ENCODE data around the gene NUMB. TPM values are rescaled to one million over a fixed set of nuclear protein-coding genes. Genes with fewer than 3 reads are reported as not detected.

NUMB gene
- polyA plus RNA-seq, 1 experiment = 131 TPM

DNA sequence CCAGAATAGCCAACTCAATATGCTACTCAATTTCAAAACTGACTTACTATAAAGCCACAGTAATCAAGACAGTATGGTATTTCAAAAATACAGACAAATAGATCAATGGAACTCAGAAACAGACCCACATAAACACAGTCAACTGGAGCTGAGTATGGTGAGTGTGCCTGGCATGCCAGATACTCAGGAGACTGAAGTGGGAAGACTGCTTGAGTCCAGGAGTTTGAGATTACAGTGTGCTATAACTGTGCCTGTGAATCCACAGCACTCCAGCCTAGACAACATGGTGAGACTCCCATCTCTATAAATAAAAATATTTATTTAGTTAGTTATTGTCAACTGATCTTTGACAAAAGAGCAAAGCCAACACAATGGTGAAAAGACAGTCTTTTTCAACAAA is 81.8 kb downstream of the NUMB start:
- ChIA-PET CTCF (no interaction called here), POLR2A (no interaction called here)
- no peaks in the 10 kb centered on the region for H3K27me3 ChIP-seq (ENCODE audit: control insufficient read depth, insufficient read depth, low read length)
- TF ChIP-seq, protein P1, sequence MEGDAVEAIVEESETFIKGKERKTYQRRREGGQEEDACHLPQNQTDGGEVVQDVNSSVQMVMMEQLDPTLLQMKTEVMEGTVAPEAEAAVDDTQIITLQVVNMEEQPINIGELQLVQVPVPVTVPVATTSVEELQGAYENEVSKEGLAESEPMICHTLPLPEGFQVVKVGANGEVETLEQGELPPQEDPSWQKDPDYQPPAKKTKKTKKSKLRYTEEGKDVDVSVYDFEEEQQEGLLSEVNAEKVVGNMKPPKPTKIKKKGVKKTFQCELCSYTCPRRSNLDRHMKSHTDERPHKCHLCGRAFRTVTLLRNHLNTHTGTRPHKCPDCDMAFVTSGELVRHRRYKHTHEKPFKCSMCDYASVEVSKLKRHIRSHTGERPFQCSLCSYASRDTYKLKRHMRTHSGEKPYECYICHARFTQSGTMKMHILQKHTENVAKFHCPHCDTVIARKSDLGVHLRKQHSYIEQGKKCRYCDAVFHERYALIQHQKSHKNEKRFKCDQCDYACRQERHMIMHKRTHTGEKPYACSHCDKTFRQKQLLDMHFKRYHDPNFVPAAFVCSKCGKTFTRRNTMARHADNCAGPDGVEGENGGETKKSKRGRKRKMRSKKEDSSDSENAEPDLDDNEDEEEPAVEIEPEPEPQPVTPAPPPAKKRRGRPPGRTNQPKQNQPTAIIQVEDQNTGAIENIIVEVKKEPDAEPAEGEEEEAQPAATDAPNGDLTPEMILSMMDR (IDR thresholded peaks at IDR 0.05; ENCODE audit: insufficient read depth, low read depth, low read length) = no peak
- H3K36me3 ChIP-seq (ENCODE audit: control insufficient read depth, insufficient read depth, low read length) = no peaks in the 10 kb centered on the region
- no peak for DNase-seq (ENCODE audit: low read depth)
- no peak overlapping the region for H3K4me3 ChIP-seq (ENCODE audit: low read depth, low read length)

DNA sequence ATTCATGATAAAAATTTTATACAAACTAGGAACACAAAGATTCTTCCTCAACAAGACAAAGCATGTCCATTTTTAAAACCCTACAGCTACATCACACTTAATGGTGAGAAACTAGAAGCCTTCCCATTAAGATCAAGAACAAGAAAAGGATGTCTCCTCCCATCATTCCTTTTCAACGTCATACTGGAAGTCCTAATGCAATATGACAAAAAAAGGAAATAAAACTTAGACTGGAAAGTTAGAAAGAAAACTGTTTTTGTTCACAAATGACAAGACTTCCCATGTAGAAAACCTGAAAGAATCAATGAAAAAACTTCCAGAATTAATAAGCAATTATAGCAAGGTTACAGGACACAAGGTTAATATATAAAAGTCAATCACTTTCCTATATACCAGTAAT is 82.5 kb downstream of the NUMB start:
- Histone ChIP-seq H3K27me3 (ENCODE audit: control insufficient read depth, insufficient read depth, low read length) (no peaks in the 10 kb centered on the region), H3K4me3 (ENCODE audit: low read depth, low read length) (no peak overlapping the region), H3K36me3 (ENCODE audit: control insufficient read depth, insufficient read depth, low read length) (no peaks in the 10 kb centered on the region)
- ChIA-PET POLR2A (no interaction called here), CTCF (interaction anchor here (1.1 kb wide), 1 partner anchor 10 kb away, joined by 3 read pairs; no protein-coding TSS in a partner anchor)
- TF ChIP-seq, protein P1 (IDR thresholded peaks at IDR 0.05; ENCODE audit: insufficient read depth, low read depth, low read length) = no peak
- no peak for DNase-seq (ENCODE audit: low read depth)

DNA sequence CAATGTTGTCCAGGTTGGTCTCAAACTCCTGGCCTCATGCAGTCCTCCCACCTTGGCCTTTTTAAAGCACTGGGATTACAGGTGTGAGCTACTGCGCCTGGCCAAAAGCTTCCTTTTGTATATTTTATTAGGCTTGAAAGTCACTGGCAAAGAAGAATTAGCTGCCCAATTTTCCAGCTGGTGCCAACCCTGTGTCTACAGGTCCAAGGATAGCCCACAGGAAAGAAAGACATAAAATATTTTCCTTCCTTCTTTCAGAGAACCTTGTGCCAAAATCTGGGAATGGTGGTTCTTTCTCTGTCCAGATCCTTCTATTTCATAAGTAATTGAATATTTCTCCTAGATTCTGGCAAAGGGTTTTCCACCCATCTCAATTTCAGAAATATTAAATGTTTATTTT is 84.1 kb downstream of the NUMB start:
- DNase-seq (ENCODE audit: low read depth) = no peak
- CTCF ChIA-PET = no interaction called here

DNA sequence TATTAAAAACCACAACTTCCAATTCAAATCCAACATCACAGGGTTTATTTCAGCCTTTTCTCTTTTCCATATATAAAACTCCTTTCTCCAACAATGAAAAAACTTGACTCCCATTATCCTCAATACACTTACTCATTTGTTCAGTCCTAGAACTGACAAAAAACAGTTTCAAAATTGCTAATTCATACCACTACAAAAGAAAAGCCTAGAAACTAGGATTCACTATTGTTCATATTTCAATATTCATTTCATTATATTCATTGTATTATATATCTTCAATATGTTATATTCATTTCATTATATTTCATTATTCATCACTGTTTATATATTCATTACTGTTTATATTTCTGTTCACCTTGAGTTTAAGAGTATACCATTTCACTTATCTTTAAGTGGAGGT is 85.8 kb downstream of the NUMB start:
- Histone ChIP-seq H3K36me3 (ENCODE audit: control insufficient read depth, insufficient read depth, low read length) (no peaks in the 10 kb centered on the region), H3K4me3 (ENCODE audit: low read depth, low read length) (no peak overlapping the region), H3K27me3 (ENCODE audit: control insufficient read depth, insufficient read depth, low read length) (no peaks in the 10 kb centered on the region)
- TF ChIP-seq, protein P1 (IDR thresholded peaks at IDR 0.05; ENCODE audit: insufficient read depth, low read depth, low read length) = no peak
- POLR2A ChIA-PET = no interaction called here
- no peak for DNase-seq (ENCODE audit: low read depth)
- CTCF ChIA-PET = no interaction called here

More for the DNA sequence above, 84.1 kb downstream of the NUMB start:
- H3K27me3 ChIP-seq (ENCODE audit: control insufficient read depth, insufficient read depth, low read length) = no peaks in the 10 kb centered on the region
- no peaks in the 10 kb centered on the region for H3K36me3 ChIP-seq (ENCODE audit: control insufficient read depth, insufficient read depth, low read length)
- POLR2A ChIA-PET = no interaction called here
- TF ChIP-seq, protein P1 (IDR thresholded peaks at IDR 0.05; ENCODE audit: insufficient read depth, low read depth, low read length) = no peak
- no peak overlapping the region for H3K4me3 ChIP-seq (ENCODE audit: low read depth, low read length)

DNA sequence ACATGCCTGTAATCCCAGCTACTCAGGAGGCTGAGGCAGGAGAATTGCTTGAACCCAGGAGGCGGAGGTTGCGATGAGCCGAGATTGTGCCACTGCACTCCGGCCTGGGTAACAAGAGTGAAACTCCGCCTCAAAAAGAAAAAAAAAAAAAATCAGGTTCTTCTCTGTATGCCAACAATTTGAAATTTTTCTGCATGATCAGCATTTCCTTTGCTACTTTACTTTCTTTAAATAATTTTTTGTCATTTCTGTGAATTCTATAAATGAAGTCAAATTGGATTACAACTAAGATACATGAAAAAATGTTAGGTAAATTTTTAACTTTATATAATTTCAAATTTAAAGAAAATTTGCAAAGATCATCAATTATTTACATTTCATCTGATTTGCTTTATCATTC is 87.8 kb downstream of the NUMB start:
- ChIA-PET POLR2A (no interaction called here), CTCF (interaction anchor here (0.7 kb wide), 1 partner anchor 45 kb away, joined by 3 read pairs; no protein-coding TSS in a partner anchor)
- DNase-seq (ENCODE audit: low read depth) = no peak
- TF ChIP-seq, protein P1 (IDR thresholded peaks at IDR 0.05; ENCODE audit: insufficient read depth, low read depth, low read length) = no peak
- Histone ChIP-seq H3K27me3 (ENCODE audit: control insufficient read depth, insufficient read depth, low read length) (no peaks in the 10 kb centered on the region), H3K4me3 (ENCODE audit: low read depth, low read length) (no peak overlapping the region), H3K36me3 (ENCODE audit: control insufficient read depth, insufficient read depth, low read length) (no peaks in the 10 kb centered on the region)
